Left ventricle myocardium inferior (tissue), 1 donor: Measurements from ENCODE around the gene BPIFA3. TPM values are rescaled to one million over a fixed set of nuclear protein-coding genes. Genes with fewer than 3 reads are reported as not detected.

ENCODE experiments used
- DNase-seq: peaks from one replicate; pipeline ENCODE4 v3.0.0-alpha.2; 2020
- H3K27ac ChIP-seq: fragments of 200-600 bp; replicated peaks from 2 replicates; pipeline ENCODE4 v1.8.0; 2021
- H3K27me3 ChIP-seq: fragments of 200-600 bp; 2 replicates; pipeline ENCODE4 v1.8.0; 2021; ENCODE audit warnings: low read depth
- H3K36me3 ChIP-seq: fragments of 200-600 bp; 2 replicates; pipeline ENCODE4 v1.8.0; 2021
- H3K4me1 ChIP-seq: fragments of 200-600 bp; 2 replicates; pipeline ENCODE4 v1.8.0; 2021
- H3K4me3 ChIP-seq: fragments of 200-600 bp; 2 replicates; pipeline ENCODE4 v1.8.0; 2021; ENCODE audit warnings: mild to moderate bottlenecking, moderate library complexity
- H3K9me3 ChIP-seq: fragments of 200-600 bp; replicated peaks from 2 replicates; pipeline ENCODE4 v1.8.0; 2021
- intact Hi-C: fragments of 100-400 bp; cut with micrococcal nuclease; formaldehyde crosslinking; loops from one replicate; pipeline ENCODE4 v1.11.0; 2022
- total RNA-seq: library from RNA; stranded (reverse); fragmentation: NEBNext Ultra II Directional; extraction: Animal tissue kit (Norgen Biotek cat#: 25700); gene quantifications from one replicate; pipeline ENCODE4 v1.2.1, GENCODE V29; 2021
- TF ChIP-seq, protein P1 (sequence below): fragments of 200-600 bp; IDR thresholded peaks from 2 replicates; pipeline ENCODE4 v1.8.0; 2021; ENCODE audit warnings: antibody characterized with exemption, mild to moderate bottlenecking, borderline replicate concordance
- donor health status: DM: no; HTN: yes; CAD: no; lungs with severe emphysema.

BPIFA3 gene
- total RNA-seq, 1 donor from 2014 or later: not detected

GRCh38 chr20:33272155-33272873, 55.2 kb downstream of the BPIFA3 start:
- Histone ChIP-seq H3K9me3 (no peaks in the 10 kb centered on the region), H3K4me1 (no peaks in the 10 kb centered on the region), H3K4me3 (no peak overlapping the region), H3K36me3 (no peaks in the 10 kb centered on the region), H3K27ac (no peak overlapping the region), H3K27me3 (peaks cover 59% of the 10 kb centered on the region)
- no peak for DNase-seq
- TF ChIP-seq, protein P1, sequence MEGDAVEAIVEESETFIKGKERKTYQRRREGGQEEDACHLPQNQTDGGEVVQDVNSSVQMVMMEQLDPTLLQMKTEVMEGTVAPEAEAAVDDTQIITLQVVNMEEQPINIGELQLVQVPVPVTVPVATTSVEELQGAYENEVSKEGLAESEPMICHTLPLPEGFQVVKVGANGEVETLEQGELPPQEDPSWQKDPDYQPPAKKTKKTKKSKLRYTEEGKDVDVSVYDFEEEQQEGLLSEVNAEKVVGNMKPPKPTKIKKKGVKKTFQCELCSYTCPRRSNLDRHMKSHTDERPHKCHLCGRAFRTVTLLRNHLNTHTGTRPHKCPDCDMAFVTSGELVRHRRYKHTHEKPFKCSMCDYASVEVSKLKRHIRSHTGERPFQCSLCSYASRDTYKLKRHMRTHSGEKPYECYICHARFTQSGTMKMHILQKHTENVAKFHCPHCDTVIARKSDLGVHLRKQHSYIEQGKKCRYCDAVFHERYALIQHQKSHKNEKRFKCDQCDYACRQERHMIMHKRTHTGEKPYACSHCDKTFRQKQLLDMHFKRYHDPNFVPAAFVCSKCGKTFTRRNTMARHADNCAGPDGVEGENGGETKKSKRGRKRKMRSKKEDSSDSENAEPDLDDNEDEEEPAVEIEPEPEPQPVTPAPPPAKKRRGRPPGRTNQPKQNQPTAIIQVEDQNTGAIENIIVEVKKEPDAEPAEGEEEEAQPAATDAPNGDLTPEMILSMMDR: no peak
- intact Hi-C loops: no loop called here

DNA sequence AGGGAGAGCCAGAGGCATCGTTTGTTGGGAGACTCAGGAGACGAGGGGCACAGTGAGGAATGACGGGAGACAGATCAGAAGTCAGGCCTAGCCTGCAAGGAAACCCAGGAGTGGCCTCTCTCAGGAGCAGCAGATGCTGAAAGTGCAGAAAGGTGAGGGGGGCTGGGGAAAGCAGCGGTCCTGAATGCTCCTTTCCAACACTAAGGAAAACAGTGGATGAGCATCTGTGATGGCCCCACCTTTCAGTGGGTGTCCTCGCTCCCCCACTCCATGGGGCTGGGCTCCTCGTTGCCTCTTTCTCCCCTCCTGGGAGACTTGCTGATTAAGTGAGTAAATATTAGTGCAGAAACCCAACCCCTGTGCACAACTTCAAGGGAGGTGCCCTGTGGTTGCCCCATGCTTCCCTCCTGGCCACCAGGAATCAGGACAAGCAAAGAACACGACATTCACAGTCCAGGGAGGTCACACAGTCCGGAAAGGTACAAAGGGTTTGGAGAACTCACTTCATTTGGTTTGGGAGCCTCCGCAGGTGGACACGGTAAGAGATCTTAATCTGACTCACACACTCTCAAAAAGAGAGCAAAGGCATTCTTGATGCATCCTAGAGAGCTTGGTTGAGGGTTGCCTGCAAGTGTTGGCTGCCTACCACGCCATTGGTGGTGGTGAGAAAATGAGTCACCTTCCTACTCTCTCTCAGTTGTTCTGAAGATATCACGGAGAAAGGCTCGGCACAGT, 56.1 kb downstream of the BPIFA3 start:
- H3K4me1 ChIP-seq: no peaks in the 10 kb centered on the region
- TF ChIP-seq, protein P1: no peak
- no peaks in the 10 kb centered on the region for H3K36me3 ChIP-seq
- peaks cover 59% of the 10 kb centered on the region for H3K27me3 ChIP-seq
- no peaks in the 10 kb centered on the region for H3K9me3 ChIP-seq
- H3K27ac ChIP-seq: no peak overlapping the region
- intact Hi-C loops: no loop called here
- H3K4me3 ChIP-seq: no peak overlapping the region
- DNase-seq: no peak

- H3K27ac ChIP-seq: no peak overlapping the region
- TF ChIP-seq, protein P1: no peak
- H3K27me3 ChIP-seq: peaks cover 58% of the 10 kb centered on the region
- no peaks in the 10 kb centered on the region for H3K4me1 ChIP-seq
- H3K36me3 ChIP-seq: no peaks in the 10 kb centered on the region
- H3K4me3 ChIP-seq: no peak overlapping the region
- no peak for DNase-seq
- intact Hi-C loops: no loop called here
- H3K9me3 ChIP-seq: no peaks in the 10 kb centered on the region
These were observed 58.1 kb downstream of the BPIFA3 start for GRCh38 chr20:33275215-33275614.

DNA sequence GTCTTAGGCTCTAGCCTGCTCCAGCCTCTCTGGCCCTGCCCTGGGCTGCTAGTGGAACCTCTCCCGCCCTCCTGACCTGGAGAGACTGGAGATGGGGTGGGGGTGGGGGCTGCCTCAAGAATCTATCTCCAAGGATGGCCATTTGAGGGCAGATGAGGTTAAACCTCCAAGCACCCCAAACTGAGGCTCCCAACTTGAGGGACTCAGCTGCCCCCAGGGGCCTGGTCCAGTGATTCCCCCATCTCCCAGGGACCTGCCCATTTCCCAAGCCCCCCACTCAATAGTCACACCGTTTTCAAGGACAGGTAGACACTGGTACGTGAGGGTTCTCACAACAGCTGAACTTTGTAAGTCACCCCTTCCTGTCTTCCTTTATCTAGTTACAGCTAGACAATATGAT, 58.7 kb downstream of the BPIFA3 start:
- TF ChIP-seq, protein P1: no peak
- Histone ChIP-seq H3K4me1 (no peaks in the 10 kb centered on the region), H3K4me3 (no peak overlapping the region), H3K27ac (no peak overlapping the region), H3K36me3 (no peaks in the 10 kb centered on the region), H3K27me3 (peaks cover 58% of the 10 kb centered on the region), H3K9me3 (no peaks in the 10 kb centered on the region)
- no peak for DNase-seq
- intact Hi-C loops: no loop called here

GRCh38 chr20:33276303-33277113, 59.4 kb downstream of the BPIFA3 start:
- intact Hi-C loops: no loop called here
- no peaks in the 10 kb centered on the region for H3K36me3 ChIP-seq
- H3K4me1 ChIP-seq: no peaks in the 10 kb centered on the region
- no peak for DNase-seq
- no peak overlapping the region for H3K4me3 ChIP-seq
- H3K9me3 ChIP-seq: no peaks in the 10 kb centered on the region
- TF ChIP-seq, protein P1: no peak
- H3K27me3 ChIP-seq: peaks cover 58% of the 10 kb centered on the region
- no peak overlapping the region for H3K27ac ChIP-seq
